Upper lobe of right lung (tissue), 1 donor: Measurements from ENCODE around the gene CCDC175. TPM values are rescaled to one million over a fixed set of nuclear protein-coding genes. Genes with fewer than 3 reads are reported as not detected.

Experiments used
- ATAC-seq: fragments of 200-7000 bp; cut with Tn5 transposase; one replicate; pipeline ENCODE4 v1.9.1; 2020; ENCODE audit warnings: mild to moderate bottlenecking, moderate library complexity
- DNase-seq: peaks from one replicate; pipeline ENCODE4 v3.0.0-alpha.2; 2020
- H3K27ac ChIP-seq: fragments of 200-600 bp; one replicate; pipeline ENCODE4 v1.8.0; 2022
- H3K27me3 ChIP-seq: fragments of 200-600 bp; one replicate; pipeline ENCODE4 v1.8.0; 2022; ENCODE audit warnings: mild to moderate bottlenecking
- H3K36me3 ChIP-seq: fragments of 200-600 bp; one replicate; pipeline ENCODE4 v1.8.0; 2022
- H3K4me1 ChIP-seq: fragments of 200-600 bp; one replicate; pipeline ENCODE4 v1.8.0; 2022
- H3K4me3 ChIP-seq: fragments of 200-600 bp; one replicate; pipeline ENCODE4 v1.8.0; 2022; ENCODE audit warnings: mild to moderate bottlenecking
- H3K9me3 ChIP-seq: fragments of 200-600 bp; one replicate; pipeline ENCODE4 v1.8.0; 2022
- intact Hi-C: fragments of 100-400 bp; cut with DNase I; formaldehyde crosslinking; loops from one replicate; pipeline ENCODE4 v1.11.0; 2022
- total RNA-seq: library from RNA; stranded (reverse); fragmentation: NEBNext Ultra II Directional; extraction: Animal tissue kit (Norgen Biotek cat#: 25700); gene quantifications from one replicate; pipeline ENCODE4 v1.2.1, GENCODE V29; 2021
- TF ChIP-seq, protein P1 (sequence below): fragments of 200-600 bp; IDR thresholded peaks from one replicate; pipeline ENCODE4 v1.8.0; 2022; ENCODE audit warnings: antibody characterized with exemption
- donor health status: DM: no; HTN: yes; CAD: no; lungs with severe emphysema.

CCDC175 gene
- total RNA-seq, 1 donor from 2014 or later: not detected

DNA sequence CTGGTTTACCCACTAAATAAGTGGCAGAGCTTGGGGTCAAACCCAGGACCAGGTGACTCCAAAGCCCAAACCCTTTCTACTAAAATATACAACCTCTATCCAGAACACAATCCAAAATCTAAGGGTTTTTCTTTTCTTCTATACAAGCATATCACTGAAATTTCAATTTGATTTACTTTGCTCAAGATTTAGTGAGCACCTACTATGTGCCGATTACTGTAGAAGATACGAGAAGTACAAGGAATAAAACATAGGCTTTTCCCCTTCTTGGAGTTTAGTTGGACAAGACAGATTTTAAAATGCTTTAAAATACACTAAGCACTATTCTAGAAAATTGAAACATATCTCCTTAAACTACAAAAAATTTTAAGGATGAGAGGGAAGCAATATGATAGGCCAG lies 95.2 kb downstream of the CCDC175 start:
- peaks cover 7% of the 10 kb centered on the region for H3K36me3 ChIP-seq
- no peak overlapping the region for H3K4me3 ChIP-seq
- no peaks in the 10 kb centered on the region for H3K9me3 ChIP-seq
- intact Hi-C loops: no loop called here
- H3K4me1 ChIP-seq: peaks cover 33% of the 10 kb centered on the region
- TF ChIP-seq, protein P1, sequence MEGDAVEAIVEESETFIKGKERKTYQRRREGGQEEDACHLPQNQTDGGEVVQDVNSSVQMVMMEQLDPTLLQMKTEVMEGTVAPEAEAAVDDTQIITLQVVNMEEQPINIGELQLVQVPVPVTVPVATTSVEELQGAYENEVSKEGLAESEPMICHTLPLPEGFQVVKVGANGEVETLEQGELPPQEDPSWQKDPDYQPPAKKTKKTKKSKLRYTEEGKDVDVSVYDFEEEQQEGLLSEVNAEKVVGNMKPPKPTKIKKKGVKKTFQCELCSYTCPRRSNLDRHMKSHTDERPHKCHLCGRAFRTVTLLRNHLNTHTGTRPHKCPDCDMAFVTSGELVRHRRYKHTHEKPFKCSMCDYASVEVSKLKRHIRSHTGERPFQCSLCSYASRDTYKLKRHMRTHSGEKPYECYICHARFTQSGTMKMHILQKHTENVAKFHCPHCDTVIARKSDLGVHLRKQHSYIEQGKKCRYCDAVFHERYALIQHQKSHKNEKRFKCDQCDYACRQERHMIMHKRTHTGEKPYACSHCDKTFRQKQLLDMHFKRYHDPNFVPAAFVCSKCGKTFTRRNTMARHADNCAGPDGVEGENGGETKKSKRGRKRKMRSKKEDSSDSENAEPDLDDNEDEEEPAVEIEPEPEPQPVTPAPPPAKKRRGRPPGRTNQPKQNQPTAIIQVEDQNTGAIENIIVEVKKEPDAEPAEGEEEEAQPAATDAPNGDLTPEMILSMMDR: no peak
- ATAC-seq (no peak), DNase-seq (no peak)
- no peaks in the 10 kb centered on the region for H3K27me3 ChIP-seq
- no peak overlapping the region for H3K27ac ChIP-seq

- no peak for DNase-seq
- Histone ChIP-seq H3K27ac (no peak overlapping the region), H3K36me3 (peaks cover 15% of the 10 kb centered on the region), H3K9me3 (no peaks in the 10 kb centered on the region), H3K27me3 (no peaks in the 10 kb centered on the region), H3K4me1 (peaks cover 21% of the 10 kb centered on the region), H3K4me3 (no peak overlapping the region)
- TF ChIP-seq, protein P1: no peak
- no peak for ATAC-seq
- intact Hi-C loops: no loop called here
Observed at GRCh38 chr14:59480166-59480565, 96.4 kb downstream of the CCDC175 start.

DNA sequence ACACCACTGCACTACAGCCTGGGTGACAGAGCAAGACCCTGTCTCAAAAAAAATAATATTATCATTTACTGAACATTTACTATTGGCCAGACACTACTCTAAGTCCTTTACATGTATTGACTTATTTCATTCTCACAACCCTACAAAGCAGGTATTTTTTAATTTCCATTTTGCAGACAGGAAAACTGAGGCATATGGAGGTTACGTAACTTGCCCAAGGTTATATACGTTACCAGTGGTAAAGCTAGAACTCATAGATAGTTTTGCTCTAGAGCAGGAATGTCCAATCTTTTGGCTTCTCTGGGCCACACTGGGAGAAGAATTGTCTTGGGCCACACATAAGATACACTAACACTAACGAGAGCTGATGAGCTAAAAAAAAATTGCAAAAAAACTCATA lies 98.1 kb downstream of the CCDC175 start:
- TF ChIP-seq, protein P1: no peak
- no peaks in the 10 kb centered on the region for H3K27me3 ChIP-seq
- no peak for ATAC-seq
- peaks cover 30% of the 10 kb centered on the region for H3K36me3 ChIP-seq
- H3K27ac ChIP-seq: no peak overlapping the region
- DNase-seq: no peak
- intact Hi-C loops: no loop called here
- H3K9me3 ChIP-seq: no peaks in the 10 kb centered on the region
- H3K4me1 ChIP-seq: peaks cover 20% of the 10 kb centered on the region
- H3K4me3 ChIP-seq: no peak overlapping the region

GRCh38 chr14:59475709-59476108 lies 100.9 kb downstream of the CCDC175 start:
- Histone ChIP-seq H3K9me3 (no peaks in the 10 kb centered on the region), H3K36me3 (peaks cover 43% of the 10 kb centered on the region), H3K27ac (no peak overlapping the region), H3K4me1 (no peaks in the 10 kb centered on the region), H3K4me3 (no peak overlapping the region), H3K27me3 (no peaks in the 10 kb centered on the region)
- ATAC-seq: no peak
- no peak for DNase-seq
- intact Hi-C loops: no loop called here
- TF ChIP-seq, protein P1: no peak

DNA sequence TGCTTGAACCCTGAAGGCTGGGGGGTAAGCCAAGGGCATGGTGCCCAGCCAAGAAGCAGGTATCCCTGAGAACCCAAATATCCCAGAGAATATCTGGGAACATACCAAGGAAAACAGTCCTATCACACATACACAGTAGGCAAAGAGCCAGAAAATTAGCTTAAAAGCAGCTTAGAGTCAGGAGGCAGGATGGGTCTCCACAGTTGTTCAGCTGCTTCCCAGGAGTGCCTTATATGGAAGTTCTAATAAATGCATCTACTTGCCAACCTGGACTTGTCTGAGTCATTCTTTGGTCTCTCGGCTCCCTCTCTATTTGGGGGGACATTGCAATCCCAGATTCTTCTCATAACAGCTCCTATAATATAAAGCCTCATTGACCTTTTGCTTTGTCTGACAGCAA lies 102.4 kb downstream of the CCDC175 start:
- no peaks in the 10 kb centered on the region for H3K27me3 ChIP-seq
- no peaks in the 10 kb centered on the region for H3K9me3 ChIP-seq
- no peak overlapping the region for H3K27ac ChIP-seq
- no peaks in the 10 kb centered on the region for H3K4me1 ChIP-seq
- TF ChIP-seq, protein P1: no peak
- DNase-seq: no peak
- peaks cover 43% of the 10 kb centered on the region for H3K36me3 ChIP-seq
- intact Hi-C loops: no loop called here
- no peak for ATAC-seq
- H3K4me3 ChIP-seq: no peak overlapping the region
